Measurements from ENCODE around the gene GLIS1. TPM values are rescaled to one million over a fixed set of nuclear protein-coding genes. Genes with fewer than 3 reads are reported as not detected.

Gene GLIS1
- total and polyA plus RNA-seq, 10 of the 15 experiments (the other 5 are each of a cell fraction or from before 2014, with no cell fraction given): not detected

- CTCF ChIA-PET: no interaction called here
- intact Hi-C loops (cut with micrococcal nuclease; ENCODE audit: unreplicated experiment): no loop called here
- 56% methylated on average over 12 of the region's 12 CpGs for WGBS (ENCODE audit: insufficient coverage, insufficient replicate concordance, low lambda C conversion rate, missing lambda C conversion rate)
- no peaks in the 10 kb centered on the region for H3K4me1 ChIP-seq (ENCODE audit: control insufficient read depth, insufficient read depth, low read length)
- no peaks in the 10 kb centered on the region for H4K20me1 ChIP-seq (ENCODE audit: control insufficient read depth, insufficient read depth)
- ATAC-seq: no peak
- H3K4me3 ChIP-seq: no peak overlapping the region
- no peak overlapping the region for H3K4me2 ChIP-seq (ENCODE audit: control insufficient read depth, insufficient read depth)
- no peak for FAIRE-seq
- no peaks in the 10 kb centered on the region for H3K79me2 ChIP-seq (ENCODE audit: control insufficient read depth, insufficient read depth, low read length)
- DNase-seq (ENCODE audit: low read depth, low spot score): no peak
- H3K27ac ChIP-seq (ENCODE audit: control insufficient read depth, insufficient read depth): no peak overlapping the region
- H3K36me3 ChIP-seq (ENCODE audit: control insufficient read depth in 2 of 2, insufficient read depth in 2 of 2, low read length in 1 of 2): no peaks in the 10 kb centered on the region
- POLR2A ChIA-PET: no interaction called here
- H3K9me3 ChIP-seq (replicated peaks; ENCODE audit: control insufficient read depth, insufficient read depth, low read length): no peaks in the 10 kb centered on the region; the same call in 2 of the 3 replicates
- RAD21 ChIA-PET (ENCODE audit: unreplicated experiment): no interaction called here
- peaks cover 0 to 5% of the 10 kb centered on the region in 2 experiments; a peak in 3 of 4 replicates for H3K27me3 ChIP-seq (replicated peaks in 1 of 2; ENCODE audit: control insufficient read depth in 2 of 2, insufficient read depth in 2 of 2, low read length in 1 of 2)
- in situ Hi-C loops (cut with MboI): no loop called here
- H2AFZ ChIP-seq (ENCODE audit: control insufficient read depth, low read depth, low read length): no peak overlapping the region
- no TSS peak for BruUV-seq (replicated peaks)
- no peak overlapping the region for H3K9ac ChIP-seq (ENCODE audit: control insufficient read depth, insufficient read depth, low read length)
- SMC1A ChIA-PET (ENCODE audit: uncharacterized antibody, unreplicated experiment): no interaction called here
- TF ChIP-seq USF1 (IDR thresholded peaks at IDR 0.05; ENCODE audit: borderline replicate concordance, extremely low read length, insufficient read depth, low read depth, low read length) (no peak), ZNF274 (IDR thresholded peaks at IDR 0.05; ENCODE audit: insufficient read depth, insufficient read length) (no peak), NBN (IDR thresholded peaks at IDR 0.05) (no peak), E4F1 (IDR thresholded peaks at IDR 0.05; ENCODE audit: borderline replicate concordance, partially characterized antibody) (no peak), PBX3 (IDR thresholded peaks at IDR 0.05; ENCODE audit: insufficient replicate concordance, low read depth, low read length) (no peak), BHLHE40 (IDR thresholded peaks at IDR 0.05; ENCODE audit: borderline replicate concordance in 1 of 2, low read depth in 2 of 2, low read length in 1 of 2) (no peak), ZBTB33 (IDR thresholded peaks at IDR 0.05) (no peak), YY1 (IDR thresholded peaks at IDR 0.05; ENCODE audit: low read depth, low read length) (no peak), GATAD2B (conservative IDR thresholded peaks at IDR 0.05; ENCODE audit: low read depth) (no peak), NKRF (conservative IDR thresholded peaks at IDR 0.05) (no peak), WRNIP1 (IDR thresholded peaks at IDR 0.05; ENCODE audit: borderline replicate concordance, low read depth, low read length) (no peak), ETV6 (conservative IDR thresholded peaks at IDR 0.05 in 1 of 2, IDR thresholded peaks at IDR 0.05 in 1 of 2; ENCODE audit: borderline replicate concordance in 1 of 2, low read depth in 1 of 2) (no peak), FOS (IDR thresholded peaks at IDR 0.05; ENCODE audit: borderline replicate concordance, extremely low read depth, insufficient read length) (no peak)
Measured at GRCh38 chr1:53557830-53558738, 180.9 kb downstream of the GLIS1 start.

Measured in GM12878 (cell line).